GM19043 (cell line): Measurements from ENCODE around the gene EPHB2.

ENCODE experiments used
- ATAC-seq: cut with Tn5 transposase; IDR thresholded peaks from one replicate; pipeline ENCODE4 v1.9.1; 2021; ENCODE audit warnings: low read depth; ENCODE audit not compliant: unreplicated experiment

The EPHB2 gene

GRCh38 chr1:22777388-22778057, 66.9 kb downstream of the EPHB2 start:
- ATAC-seq = no peak

GRCh38 chr1:22778408-22778807, 67.8 kb downstream of the EPHB2 start:
- no peak for ATAC-seq

- no peak for ATAC-seq
Observed at GRCh38 chr1:22778862-22779520, 68.4 kb downstream of the EPHB2 start.

GRCh38 chr1:22780696-22781095, 70.1 kb downstream of the EPHB2 start:
- no peak for ATAC-seq

GRCh38 chr1:22781483-22781882, 70.8 kb downstream of the EPHB2 start:
- no peak for ATAC-seq

GRCh38 chr1:22782406-22782805, 71.8 kb downstream of the EPHB2 start:
- no peak for ATAC-seq

- no peak for ATAC-seq
Observed at GRCh38 chr1:22784317-22784716, 73.7 kb downstream of the EPHB2 start.

GRCh38 chr1:22784737-22785136, 74.1 kb downstream of the EPHB2 start:
- no peak for ATAC-seq

GRCh38 chr1:22786101-22786500, 75.5 kb downstream of the EPHB2 start:
- no peak for ATAC-seq

- no peak for ATAC-seq
Observed at GRCh38 chr1:22786719-22787489, 76.3 kb downstream of the EPHB2 start.

GRCh38 chr1:22787636-22788035, 77.0 kb downstream of the EPHB2 start:
- no peak for ATAC-seq

GRCh38 chr1:22788254-22788661, 77.6 kb downstream of the EPHB2 start:
- ATAC-seq = no peak

- no peak for ATAC-seq
Observed at GRCh38 chr1:22789356-22789994, 78.8 kb downstream of the EPHB2 start.

GRCh38 chr1:22790232-22791008, 79.8 kb downstream of the EPHB2 start:
- ATAC-seq = no peak

GRCh38 chr1:22791831-22792347, 81.2 kb downstream of the EPHB2 start:
- ATAC-seq = no peak

- no peak for ATAC-seq
Observed at GRCh38 chr1:22792396-22793160, 81.9 kb downstream of the EPHB2 start.

- no peak for ATAC-seq
Observed at GRCh38 chr1:22793647-22794046, 83.0 kb downstream of the EPHB2 start.

GRCh38 chr1:22794647-22795365, 84.2 kb downstream of the EPHB2 start:
- ATAC-seq = no peak

- ATAC-seq = no peak
Observed at GRCh38 chr1:22795366-22795714, 84.7 kb downstream of the EPHB2 start.
